Cardiac muscle cell (in vitro differentiated cells and primary cell): Measurements from ENCODE around the gene AMZ1. TPM values are rescaled to one million over a fixed set of nuclear protein-coding genes. Genes with fewer than 3 reads are reported as not detected.

Experiments
- DNase-seq, 2 donors: peaks; one replicate each; pipeline versions ENCODE4 v3.0.0 to v3.0.0-alpha.2; 2010 to 2017; ENCODE audit warnings: low read depth in 1 of 2, low spot score in 1 of 2
- H3K27ac ChIP-seq: fragments of 200-600 bp; sonication (generic); 2 replicates; pipeline ENCODE4 v1.5.1; 2016
- H3K27me3 ChIP-seq: fragments of 200-600 bp; sonication (generic); 2 replicates; pipeline ENCODE4 v1.6.0; 2016; ENCODE audit warnings: control low read depth
- H3K36me3 ChIP-seq: fragments of 200-600 bp; sonication (generic); 2 replicates; pipeline ENCODE4 v1.5.1; 2016; ENCODE audit warnings: control low read depth
- H3K4me1 ChIP-seq: fragments of 200-600 bp; sonication (generic); 2 replicates; pipeline ENCODE4 v1.8.1; 2017; ENCODE audit warnings: low read depth, mild to moderate bottlenecking, mixed run types
- H3K4me3 ChIP-seq: fragments of 200-600 bp; sonication (generic); 2 replicates; pipeline ENCODE4 v1.5.1; 2016; ENCODE audit warnings: mild to moderate bottlenecking
- H3K9me3 ChIP-seq: fragments of 200-600 bp; sonication (generic); 2 replicates; pipeline ENCODE4 v1.5.1; 2017; ENCODE audit warnings: low read depth, mild to moderate bottlenecking, control low read depth
- CTCF ChIP-seq: IDR thresholded peaks from 2 replicates; pipeline ENCODE4 v1.5.1; 2012; ENCODE audit warnings: low read depth, mild to moderate bottlenecking, low read length
- polyA plus RNA-seq: library from polyadenylated mRNA; unstranded; fragments of >200 nt; fragmentation: Nextera tagmentation; extraction: Ambion mirVana; gene quantifications from 2 replicates; pipeline ENCODE4 v1.2.1, GENCODE V29; 2016
- total RNA-seq: library from RNA; depleted of rRNA; stranded (reverse); fragments of >200 nt; gene quantifications from 2 replicates; pipeline ENCODE4 v1.2.3, GENCODE V29; 2016

AMZ1 gene
- total and polyA plus RNA-seq, 2 experiments from 2014 or later, result 0.80 to 1.6 TPM

- Histone ChIP-seq H3K27ac (no peak overlapping the region), H3K4me3 (no peak overlapping the region), H3K9me3 (no peaks in the 10 kb centered on the region), H3K36me3 (no peaks in the 10 kb centered on the region), H3K27me3 (no peaks in the 10 kb centered on the region), H3K4me1 (no peaks in the 10 kb centered on the region)
- no peak for DNase-seq
- no peak for TF ChIP-seq CTCF
These were observed 10.7 kb downstream of the AMZ1 start for GRCh38 chr7:2698581-2699288.

GRCh38 chr7:2699289-2699620 lies 11.3 kb downstream of the AMZ1 start:
- DNase-seq, result no peak

GRCh38 chr7:2700141-2700850 lies 12.3 kb downstream of the AMZ1 start:
- Histone ChIP-seq H3K27ac (no peak overlapping the region), H3K36me3 (no peaks in the 10 kb centered on the region), H3K4me3 (no peak overlapping the region), H3K27me3 (no peaks in the 10 kb centered on the region), H3K9me3 (no peaks in the 10 kb centered on the region), H3K4me1 (no peaks in the 10 kb centered on the region)
- DNase-seq, result no peak
- no peak for TF ChIP-seq CTCF

More at GRCh38 chr7:2699289-2699620, 11.3 kb downstream of the AMZ1 start:
- Histone ChIP-seq H3K27me3 (no peaks in the 10 kb centered on the region), H3K9me3 (no peaks in the 10 kb centered on the region), H3K4me1 (no peaks in the 10 kb centered on the region), H3K4me3 (no peak overlapping the region), H3K27ac (no peak overlapping the region), H3K36me3 (no peaks in the 10 kb centered on the region)
- TF ChIP-seq CTCF, result no peak

- no peak for DNase-seq
- H3K27ac ChIP-seq, result no peak overlapping the region
- H3K36me3 ChIP-seq, result no peaks in the 10 kb centered on the region
- TF ChIP-seq CTCF, result no peak
- no peaks in the 10 kb centered on the region for H3K9me3 ChIP-seq
- no peaks in the 10 kb centered on the region for H3K4me1 ChIP-seq
- no peaks in the 10 kb centered on the region for H3K27me3 ChIP-seq
- no peak overlapping the region for H3K4me3 ChIP-seq
These were observed 13.4 kb downstream of the AMZ1 start for GRCh38 chr7:2701424-2701823.

GRCh38 chr7:2701832-2702593 lies 14.0 kb downstream of the AMZ1 start:
- DNase-seq, result peak in 1 of 2 donors; percentile 42
- TF ChIP-seq CTCF, result no peak
- no peaks in the 10 kb centered on the region for H3K4me1 ChIP-seq

More at GRCh38 chr7:2701832-2702593, 14.0 kb downstream of the AMZ1 start:
- Histone ChIP-seq H3K27me3 (no peaks in the 10 kb centered on the region), H3K4me3 (no peak overlapping the region), H3K36me3 (no peaks in the 10 kb centered on the region), H3K9me3 (no peaks in the 10 kb centered on the region), H3K27ac (no peak overlapping the region)
